Pulmonary artery endothelial cell (primary cell): ENCODE measurements around the gene GAGE10. TPM values are rescaled to one million over a fixed set of nuclear protein-coding genes. Genes with fewer than 3 reads are reported as not detected.
"Not testable (repeated sequence)": the region's sequence is repeated elsewhere in the genome, so short reads cannot be mapped to it uniquely, and the experiment has no call there.

Source experiments
- DNase-seq: peaks from one replicate; pipeline ENCODE4 v3.0.0-alpha.2; 2011; ENCODE audit warnings: low read depth, low spot score
- total RNA-seq: library from RNA; depleted of rRNA; stranded (reverse); fragments of >200 nt; gene quantifications from 2 replicates; pipeline ENCODE4 v1.2.3, GENCODE V29; 2014

Gene GAGE10
- total RNA-seq, 1 donor from 2014 or later = not detected

- DNase-seq = no peak
These were observed 27.2 kb upstream of the GAGE10 start for GRCh38 chrX:49276207-49276606.

GRCh38 chrX:49276671-49277534 is 26.5 kb upstream of the GAGE10 start:
- DNase-seq = no peak

- DNase-seq = no peak
These were observed 26.0 kb upstream of the GAGE10 start for GRCh38 chrX:49277535-49277830.

- DNase-seq = no peak
These were observed 25.4 kb upstream of the GAGE10 start for GRCh38 chrX:49278081-49278480.

GRCh38 chrX:49282647-49283011 is 20.8 kb upstream of the GAGE10 start:
- no peak for DNase-seq

GRCh38 chrX:49284212-49284611 is 19.2 kb upstream of the GAGE10 start:
- DNase-seq = no peak

- DNase-seq = no peak
These were observed 17.3 kb upstream of the GAGE10 start for GRCh38 chrX:49286136-49286535.

- no peak for DNase-seq
These were observed 16.9 kb upstream of the GAGE10 start for GRCh38 chrX:49286581-49286980.

GRCh38 chrX:49287665-49288064 is 15.8 kb upstream of the GAGE10 start:
- DNase-seq = no peak

- DNase-seq = no peak
These were observed 13.2 kb upstream of the GAGE10 start for GRCh38 chrX:49290215-49290614.

- DNase-seq = peak; percentile 4
These were observed 11.7 kb upstream of the GAGE10 start for GRCh38 chrX:49291615-49292337.

GRCh38 chrX:49292400-49293362 is 10.8 kb upstream of the GAGE10 start:
- DNase-seq = no peak

- not testable (repeated sequence) for DNase-seq
These were observed 4.2 kb upstream of the GAGE10 start for GRCh38 chrX:49299293-49299692.

GRCh38 chrX:49300703-49301102 is 2.7 kb upstream of the GAGE10 start:
- DNase-seq = no peak

- not testable (repeated sequence) for DNase-seq
These were observed 4.3 kb downstream of the GAGE10 start for GRCh38 chrX:49307775-49308174.

GRCh38 chrX:49308604-49309269 is 5.3 kb downstream of the GAGE10 start:
- DNase-seq = no peak

- no peak for DNase-seq
These were observed 6.0 kb downstream of the GAGE10 start for GRCh38 chrX:49309401-49309981.

GRCh38 chrX:49310371-49310770 is 6.9 kb downstream of the GAGE10 start:
- no peak for DNase-seq

- DNase-seq = no peak
These were observed 8.7 kb downstream of the GAGE10 start for GRCh38 chrX:49312176-49312575.

- DNase-seq = no peak
These were observed 12.6 kb downstream of the GAGE10 start for GRCh38 chrX:49316085-49316484.

GRCh38 chrX:49321737-49322136 is 18.3 kb downstream of the GAGE10 start, which contains the start of gene GAGE12J:
Gene GAGE12J, plus strand, starts transcription at chrX:49322037. Its CDS starts 1,157 bp downstream, at chrX:49323194.
- not testable (repeated sequence) for DNase-seq
